HL-60 (cell line): ENCODE measurements around the gene CYGB.
"Not testable (repeated sequence)": the region's sequence is repeated elsewhere in the genome, so short reads cannot be mapped to it uniquely, and the experiment has no call there.

Experiments
- DNase-seq, 2 experiments: peaks; one replicate each; pipeline ENCODE4 v3.0.0-alpha.2; 2010 to 2020; ENCODE audit warnings: low read depth in 1 of 2, low spot score in 1 of 2
- H3K27ac ChIP-seq: fragments of 250-450 bp; sonication (Bioruptor Pico); replicated peaks from 2 replicates; pipeline ENCODE4 v1.5.1; 2020; ENCODE audit warnings: mild to moderate bottlenecking, moderate library complexity
- H3K27me3 ChIP-seq: fragments of 250-450 bp; sonication (Bioruptor Pico); 2 replicates; pipeline ENCODE4 v1.5.1; 2021; ENCODE audit warnings: mild to moderate bottlenecking, moderate library complexity; ENCODE audit not compliant: insufficient read depth, poor library complexity, severe bottlenecking
- H3K4me3 ChIP-seq: replicated peaks from 2 replicates; pipeline ENCODE4 v1.5.1; 2011; ENCODE audit warnings: mild to moderate bottlenecking, control low read depth, low read length; ENCODE audit not compliant: insufficient read depth
- GABPA ChIP-seq: IDR thresholded peaks from 2 replicates; pipeline ENCODE4 v1.6.1; 2012; ENCODE audit warnings: low read depth
- POLR2AphosphoS5 ChIP-seq: IDR thresholded peaks from 2 replicates; pipeline ENCODE4 v1.6.1; 2012; ENCODE audit warnings: low read depth
- SPI1 ChIP-seq: IDR thresholded peaks from 2 replicates; pipeline ENCODE4 v1.6.1; 2012; ENCODE audit warnings: low read depth, mild to moderate bottlenecking, borderline replicate concordance
- TF ChIP-seq, protein P1 (sequence below): IDR thresholded peaks from 2 replicates; pipeline ENCODE4 v1.6.1; 2012; ENCODE audit warnings: low read depth; ENCODE audit not compliant: insufficient replicate concordance
- TF ChIP-seq, protein P2 (sequence below): IDR thresholded peaks from one replicate; pipeline ENCODE4 v1.5.1; 2011; ENCODE audit warnings: low read length, control low read depth, inconsistent platforms; ENCODE audit not compliant: insufficient read depth

CYGB gene

DNA sequence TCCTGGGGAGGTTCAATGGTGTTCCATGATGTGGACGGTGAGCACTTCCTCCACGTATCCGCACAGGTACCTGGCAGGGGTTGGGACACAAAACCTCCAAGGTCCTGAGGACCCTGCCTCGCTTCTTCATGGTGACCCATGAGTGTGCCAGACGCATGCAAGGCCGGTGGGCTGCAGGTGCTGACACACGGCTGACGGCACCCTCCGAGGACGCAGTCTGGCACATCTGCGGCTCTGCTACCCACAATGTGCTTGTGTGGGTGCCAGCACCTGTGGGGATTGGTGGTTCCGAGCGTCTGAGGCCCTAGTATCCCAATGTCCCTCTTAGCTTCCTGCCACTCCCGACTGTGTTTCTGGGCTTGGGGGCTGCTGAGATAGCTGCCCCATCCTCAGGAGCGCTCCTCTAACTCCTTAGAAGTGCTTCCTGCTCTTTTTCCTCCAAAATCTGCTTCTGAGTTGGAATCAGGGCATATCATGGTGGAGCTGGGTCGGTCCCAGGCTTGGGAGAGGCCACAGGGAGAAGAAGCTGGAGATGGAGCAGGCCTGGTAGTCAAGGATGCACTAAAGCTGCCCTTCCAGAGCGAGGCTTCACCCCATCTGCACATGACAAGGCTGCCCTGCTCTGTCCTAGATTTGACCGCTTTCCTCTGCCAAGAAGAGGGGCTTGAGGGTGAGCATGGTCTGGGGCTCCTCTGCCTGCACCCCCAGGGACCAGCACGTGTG is 1.6 kb downstream of the CYGB start:
- Histone ChIP-seq H3K27ac (no peak overlapping the region), H3K4me3 (no peak overlapping the region), H3K27me3 (peaks cover 16% of the 10 kb centered on the region)
- DNase-seq: no peak
- TF ChIP-seq, protein P1, sequence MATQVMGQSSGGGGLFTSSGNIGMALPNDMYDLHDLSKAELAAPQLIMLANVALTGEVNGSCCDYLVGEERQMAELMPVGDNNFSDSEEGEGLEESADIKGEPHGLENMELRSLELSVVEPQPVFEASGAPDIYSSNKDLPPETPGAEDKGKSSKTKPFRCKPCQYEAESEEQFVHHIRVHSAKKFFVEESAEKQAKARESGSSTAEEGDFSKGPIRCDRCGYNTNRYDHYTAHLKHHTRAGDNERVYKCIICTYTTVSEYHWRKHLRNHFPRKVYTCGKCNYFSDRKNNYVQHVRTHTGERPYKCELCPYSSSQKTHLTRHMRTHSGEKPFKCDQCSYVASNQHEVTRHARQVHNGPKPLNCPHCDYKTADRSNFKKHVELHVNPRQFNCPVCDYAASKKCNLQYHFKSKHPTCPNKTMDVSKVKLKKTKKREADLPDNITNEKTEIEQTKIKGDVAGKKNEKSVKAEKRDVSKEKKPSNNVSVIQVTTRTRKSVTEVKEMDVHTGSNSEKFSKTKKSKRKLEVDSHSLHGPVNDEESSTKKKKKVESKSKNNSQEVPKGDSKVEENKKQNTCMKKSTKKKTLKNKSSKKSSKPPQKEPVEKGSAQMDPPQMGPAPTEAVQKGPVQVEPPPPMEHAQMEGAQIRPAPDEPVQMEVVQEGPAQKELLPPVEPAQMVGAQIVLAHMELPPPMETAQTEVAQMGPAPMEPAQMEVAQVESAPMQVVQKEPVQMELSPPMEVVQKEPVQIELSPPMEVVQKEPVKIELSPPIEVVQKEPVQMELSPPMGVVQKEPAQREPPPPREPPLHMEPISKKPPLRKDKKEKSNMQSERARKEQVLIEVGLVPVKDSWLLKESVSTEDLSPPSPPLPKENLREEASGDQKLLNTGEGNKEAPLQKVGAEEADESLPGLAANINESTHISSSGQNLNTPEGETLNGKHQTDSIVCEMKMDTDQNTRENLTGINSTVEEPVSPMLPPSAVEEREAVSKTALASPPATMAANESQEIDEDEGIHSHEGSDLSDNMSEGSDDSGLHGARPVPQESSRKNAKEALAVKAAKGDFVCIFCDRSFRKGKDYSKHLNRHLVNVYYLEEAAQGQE: no peak
- TF ChIP-seq SPI1: no peak

DNA sequence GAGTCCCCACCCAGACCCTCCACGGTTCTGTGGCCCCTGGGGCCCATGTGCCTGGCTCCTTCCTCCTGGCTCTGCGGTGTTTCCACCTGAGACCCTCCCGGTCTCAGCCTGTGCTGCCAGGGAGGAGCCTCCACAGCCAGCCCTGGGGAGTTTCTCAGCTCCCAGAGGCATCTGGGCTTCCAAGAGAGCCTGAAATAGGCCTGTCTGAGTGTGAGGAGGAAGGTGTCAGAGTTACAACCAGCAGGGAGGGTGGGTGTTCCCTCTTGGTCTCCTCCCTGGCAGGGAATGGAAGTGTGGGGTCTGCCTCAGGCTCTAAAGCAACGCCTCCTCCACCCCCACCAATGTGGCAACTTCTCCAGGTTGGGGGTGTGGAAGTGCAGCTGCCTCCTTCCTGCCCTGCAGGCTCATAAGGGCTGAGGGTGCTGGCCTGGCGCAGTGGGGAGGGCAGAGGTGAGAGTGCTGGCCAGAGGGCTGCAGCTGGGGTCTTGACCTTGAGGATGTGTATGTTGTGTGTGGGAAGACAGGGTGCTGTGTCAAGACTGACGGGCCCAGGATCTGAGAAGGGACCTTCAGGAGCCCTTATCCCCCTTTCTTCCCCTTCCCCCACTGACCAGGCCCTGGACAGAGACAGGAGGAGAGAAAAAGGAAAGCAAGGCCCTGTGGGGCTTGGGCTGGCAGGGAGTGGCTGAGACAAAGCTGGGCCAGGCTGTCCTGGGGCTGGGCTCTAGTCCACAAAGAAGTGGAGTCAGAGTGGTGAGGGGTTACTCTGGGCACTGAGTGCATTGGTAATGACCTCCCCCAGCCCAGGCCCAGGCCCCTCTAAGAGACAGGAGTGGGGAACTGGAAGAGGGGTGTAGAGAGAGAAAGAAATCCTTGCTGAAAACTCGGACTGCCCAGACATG is 2.4 kb downstream of the CYGB start:
- H3K27ac ChIP-seq: no peak overlapping the region
- TF ChIP-seq GABPA: no peak
- TF ChIP-seq, protein P1: no peak
- TF ChIP-seq SPI1: no peak
- no peak for TF ChIP-seq POLR2AphosphoS5
- TF ChIP-seq, protein P2, sequence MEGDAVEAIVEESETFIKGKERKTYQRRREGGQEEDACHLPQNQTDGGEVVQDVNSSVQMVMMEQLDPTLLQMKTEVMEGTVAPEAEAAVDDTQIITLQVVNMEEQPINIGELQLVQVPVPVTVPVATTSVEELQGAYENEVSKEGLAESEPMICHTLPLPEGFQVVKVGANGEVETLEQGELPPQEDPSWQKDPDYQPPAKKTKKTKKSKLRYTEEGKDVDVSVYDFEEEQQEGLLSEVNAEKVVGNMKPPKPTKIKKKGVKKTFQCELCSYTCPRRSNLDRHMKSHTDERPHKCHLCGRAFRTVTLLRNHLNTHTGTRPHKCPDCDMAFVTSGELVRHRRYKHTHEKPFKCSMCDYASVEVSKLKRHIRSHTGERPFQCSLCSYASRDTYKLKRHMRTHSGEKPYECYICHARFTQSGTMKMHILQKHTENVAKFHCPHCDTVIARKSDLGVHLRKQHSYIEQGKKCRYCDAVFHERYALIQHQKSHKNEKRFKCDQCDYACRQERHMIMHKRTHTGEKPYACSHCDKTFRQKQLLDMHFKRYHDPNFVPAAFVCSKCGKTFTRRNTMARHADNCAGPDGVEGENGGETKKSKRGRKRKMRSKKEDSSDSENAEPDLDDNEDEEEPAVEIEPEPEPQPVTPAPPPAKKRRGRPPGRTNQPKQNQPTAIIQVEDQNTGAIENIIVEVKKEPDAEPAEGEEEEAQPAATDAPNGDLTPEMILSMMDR: no peak
- no peak overlapping the region for H3K4me3 ChIP-seq
- H3K27me3 ChIP-seq: peaks cover 16% of the 10 kb centered on the region
- no peak for DNase-seq

DNA sequence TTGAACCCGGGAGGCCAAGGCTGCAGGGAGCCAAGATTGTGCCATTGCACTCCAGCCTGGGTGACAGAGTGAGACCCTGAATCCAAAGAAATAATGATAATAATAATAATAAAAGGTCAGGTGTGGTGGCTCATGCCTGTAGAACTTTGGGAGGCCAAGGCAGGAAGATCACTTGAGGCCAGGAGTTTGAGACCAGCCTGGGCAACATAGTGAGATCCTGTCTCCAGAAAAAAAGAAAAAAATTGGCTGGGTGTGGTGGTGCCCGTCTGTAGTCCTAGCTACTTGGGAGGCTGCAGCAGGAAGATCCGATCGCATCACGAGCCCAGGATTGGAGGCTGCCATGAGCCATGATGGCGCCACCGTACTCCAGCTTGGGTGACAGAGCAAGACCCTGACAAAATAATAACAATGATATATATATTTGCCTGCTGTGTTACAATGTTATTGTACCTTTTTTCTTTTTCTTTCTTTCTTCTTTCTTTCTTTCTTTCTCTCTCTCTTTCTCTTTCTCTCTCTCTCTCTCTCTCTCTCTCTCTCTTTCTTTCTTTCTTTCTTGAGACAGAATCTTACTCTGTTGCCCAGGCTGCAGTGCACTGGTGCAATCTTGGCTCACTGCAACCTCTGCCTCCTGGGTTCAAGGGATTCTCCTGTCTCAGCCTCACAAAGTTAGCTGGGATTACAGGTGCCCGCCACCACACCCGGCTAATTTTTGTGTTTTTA is 3.7 kb downstream of the CYGB start:
- not testable (repeated sequence) for H3K4me3 ChIP-seq, H3K27ac ChIP-seq, DNase-seq
- H3K27me3 ChIP-seq: peaks cover 12% of the 10 kb centered on the region

DNA sequence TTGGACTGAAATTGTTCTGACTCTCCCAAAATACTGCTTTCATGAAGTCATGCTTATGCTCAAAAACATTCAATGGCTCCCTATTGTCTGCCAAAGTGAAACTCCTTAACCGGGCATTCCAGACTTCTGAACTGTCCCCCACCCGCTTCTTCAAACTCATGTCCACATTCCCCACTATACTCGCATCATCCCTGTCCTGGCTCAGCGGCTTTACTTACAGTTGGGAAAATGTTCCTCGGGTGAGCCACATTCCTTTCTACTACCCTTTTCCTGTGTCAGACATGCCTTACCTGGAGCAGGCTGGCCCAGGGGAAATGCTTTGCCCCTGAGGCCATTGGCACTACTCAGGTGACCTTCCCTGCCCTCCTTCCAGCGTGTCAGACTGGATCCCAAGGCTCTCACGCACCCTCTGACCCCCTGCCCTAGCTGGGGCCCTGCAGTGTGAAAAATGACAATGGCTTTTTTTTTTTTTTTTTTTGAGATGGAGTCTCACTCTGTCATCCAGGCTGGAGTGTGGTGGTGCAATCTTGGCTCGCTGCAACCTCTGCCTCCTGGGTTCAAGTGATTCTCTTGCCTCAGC is 5.3 kb downstream of the CYGB start:
- Histone ChIP-seq H3K4me3 (no peak overlapping the region), H3K27ac (no peak overlapping the region), H3K27me3 (peaks cover 8% of the 10 kb centered on the region)
- no peak for DNase-seq
- TF ChIP-seq, protein P1: no peak
- TF ChIP-seq POLR2AphosphoS5 (no peak), GABPA (no peak), SPI1 (no peak)
- TF ChIP-seq, protein P2: no peak
